Motor neuron (in vitro differentiated cells): Measurements from ENCODE around the gene C6orf141. TPM values are rescaled to one million over a fixed set of nuclear protein-coding genes. Genes with fewer than 3 reads are reported as not detected.
"Not testable (repeated sequence)": the region's sequence is repeated elsewhere in the genome, so short reads cannot be mapped to it uniquely, and the experiment has no call there.

Experiments
- ATAC-seq, 8 experiments: fragments of 200-7000 bp; cut with Tn5 transposase; replicated peaks in 6 of 8; 2 replicates each; pipeline ENCODE4 v1.8.0; 2021; ENCODE audit warnings: mild to moderate bottlenecking in 8 of 8, moderate library complexity in 8 of 8
- H3K27ac ChIP-seq, 2 donors: fragments of 250-450 bp; sonication (Bioruptor Pico); 2 replicates each; pipeline ENCODE4 v1.9.0; 2021; ENCODE audit warnings: antibody characterized with exemption in 2 of 2, mild to moderate bottlenecking in 2 of 2, moderate library complexity in 1 of 2
- H3K4me1 ChIP-seq, 2 donors: fragments of 250-450 bp; sonication (Bioruptor Pico); replicated peaks in 1 of 2; 2 replicates each; pipeline ENCODE4 v1.6.1; 2021; ENCODE audit warnings: antibody characterized with exemption in 2 of 2, mild to moderate bottlenecking in 2 of 2, moderate library complexity in 1 of 2
- H3K4me3 ChIP-seq, 5 donors: fragments of 250-450 bp; sonication (Bioruptor Pico); 2 replicates each; pipeline ENCODE4 v1.9.0; 2021; ENCODE audit warnings: antibody characterized with exemption in 5 of 5, mild to moderate bottlenecking in 5 of 5, moderate library complexity in 4 of 5
- WGBS, 10 experiments: fragments of 450-650 bp; shearing (Covaris generic); methylation state at CpG; one replicate each; pipeline ENCODE4 v1.0.0; 2022; 5-methylcytosine and 5-hydroxymethylcytosine counted together
- in situ Hi-C, 9 experiments: fragments of 400-800 bp; cut with MboI; loops; one replicate each; pipeline ENCODE4 v1.15.0; 2021; ENCODE audit warnings: low sequenced_read_pairs in 9 of 9, low pct_unique_long_range_greater_than_20kb in 2 of 9; ENCODE audit not compliant: unreplicated experiment in 9 of 9
- total RNA-seq, 8 experiments: library from RNA; unstranded; fragments of 300-600 nt; gene quantifications; 2 replicates each; pipeline versions ENCODE4 v1.2.3 to v1.2.4, GENCODE V29; 2022

The C6orf141 gene
- total RNA-seq, 8 experiments from 2014 or later = 0.28 to 0.71 (median 0.50) TPM; not detected in 4

GRCh38 chr6:49563006-49563886, 12.8 kb downstream of the C6orf141 start:
- Histone ChIP-seq H3K4me3 (no peak overlapping the region), H3K27ac (no peak overlapping the region), H3K4me1 (no peaks in the 10 kb centered on the region)
- WGBS, 10 experiments = 8 to 100% (median 71%) methylated on average over 1 to 4 of the region's 5 CpGs; no CpG with 5 or more reads in 2 of the 10 experiments
- in situ Hi-C loops = no loop called here
- peak in 3 of 8 experiments; percentile 16 to 26 (median 21) for ATAC-seq

GRCh38 chr6:49564552-49564951, 14.1 kb downstream of the C6orf141 start:
- no peak overlapping the region for H3K27ac ChIP-seq
- WGBS, 10 experiments = 0 to 100% (median 72%) methylated on average over 1 of the region's 1 CpG; no CpG with 5 or more reads in 4 of the 10 experiments
- no peak for ATAC-seq
- H3K4me3 ChIP-seq = no peak overlapping the region
- in situ Hi-C loops = no loop called here
- H3K4me1 ChIP-seq = no peaks in the 10 kb centered on the region

GRCh38 chr6:49565261-49565660, 14.8 kb downstream of the C6orf141 start:
- in situ Hi-C loops = no loop called here
- ATAC-seq = no peak
- no peaks in the 10 kb centered on the region for H3K4me1 ChIP-seq
- no peak overlapping the region for H3K27ac ChIP-seq
- H3K4me3 ChIP-seq = no peak overlapping the region
- WGBS, 10 experiments = 0 to 67% (median 55%) methylated on average over 1 to 2 of the region's 2 CpGs; no CpG with 5 or more reads in 4 of the 10 experiments

GRCh38 chr6:49565855-49566254, 15.4 kb downstream of the C6orf141 start:
- Histone ChIP-seq H3K4me3 (no peak overlapping the region), H3K27ac (no peak overlapping the region), H3K4me1 (no peaks in the 10 kb centered on the region)
- ATAC-seq = no peak
- 52 to 100% (median 91%) methylated on average over 2 to 9 of the region's 10 CpGs; no CpG with 5 or more reads in 3 of the 10 experiments for whole genome bisulfite sequencing, 10 experiments
- in situ Hi-C loops = no loop called here

- ATAC-seq = peak in 3 of 8 experiments; percentile 27 to 74 (median 58)
- in situ Hi-C loops = no loop called here
- H3K27ac ChIP-seq = no peak overlapping the region
- no peak overlapping the region for H3K4me3 ChIP-seq
- H3K4me1 ChIP-seq = no peaks in the 10 kb centered on the region
- 20 to 94% (median 75%) methylated on average over 1 to 6 of the region's 6 CpGs for WGBS, 10 experiments
Measured at GRCh38 chr6:49570474-49571079, 20.1 kb downstream of the C6orf141 start.

- Histone ChIP-seq H3K4me3 (no peak overlapping the region), H3K27ac (no peak overlapping the region), H3K4me1 (no peaks in the 10 kb centered on the region)
- in situ Hi-C loops = no loop called here
- 100% methylated on average over 1 of the region's 1 CpG; no CpG with 5 or more reads in 7 of the 10 experiments for WGBS, 10 experiments
- ATAC-seq = no peak
Measured at GRCh38 chr6:49576618-49577017, 26.1 kb downstream of the C6orf141 start.

GRCh38 chr6:49579649-49580048, 29.2 kb downstream of the C6orf141 start:
- in situ Hi-C loops = no loop called here
- no peak overlapping the region for H3K4me3 ChIP-seq
- no peak overlapping the region for H3K27ac ChIP-seq
- no peaks in the 10 kb centered on the region for H3K4me1 ChIP-seq
- no peak for ATAC-seq

GRCh38 chr6:49582529-49582928, 32.1 kb downstream of the C6orf141 start:
- Histone ChIP-seq H3K4me1 (no peaks in the 10 kb centered on the region), H3K4me3 (no peak overlapping the region), H3K27ac (no peak overlapping the region)
- 13 to 100% (median 82%) methylated on average over 1 of the region's 1 CpG; no CpG with 5 or more reads in 2 of the 10 experiments for WGBS, 10 experiments
- in situ Hi-C loops = no loop called here
- ATAC-seq = peak in 1 of 8 experiments; percentile 54

GRCh38 chr6:49587262-49587661, 36.8 kb downstream of the C6orf141 start:
- WGBS, 10 experiments = 32 to 93% (median 81%) methylated on average over 1 to 5 of the region's 5 CpGs
- H3K4me1 ChIP-seq, H3K4me3 ChIP-seq, H3K27ac ChIP-seq, ATAC-seq, in situ Hi-C loops: not testable (repeated sequence)

Other genes with a start within 250 kb of the C6orf141 start
- 10 to 100 TPM in 7 of 8 experiments, 1 to 10 TPM in 1; 9.3 to 31.2 (median 18.8) TPM for gene MMUT, start 87.4 kb upstream of the C6orf141 start, total RNA-seq
- gene CENPQ, start 87.3 kb upstream of the C6orf141 start, total RNA-seq = 10 to 100 TPM in 1 of 8 experiments, 1 to 10 TPM in 7; 1.9 to 12.4 (median 6.1) TPM
- not detected for gene GLYATL3, start 50.7 kb upstream of the C6orf141 start, total RNA-seq
- gene RHAG, start 86.2 kb downstream of the C6orf141 start, total RNA-seq = under 1 TPM in 1 of 8 experiments, not detected in 7; 0.28 TPM
- gene CRISP2, start 162.9 kb downstream of the C6orf141 start, total RNA-seq = under 1 TPM in 1 of 8 experiments, not detected in 7; 0.29 TPM
- gene CRISP3, start 193.7 kb downstream of the C6orf141 start, total RNA-seq = under 1 TPM in 1 of 8 experiments, not detected in 7; 0.28 TPM
- under 1 TPM in 1 of 8 experiments, not detected in 7; 0.33 TPM for gene PGK2, start 236.6 kb downstream of the C6orf141 start, total RNA-seq